RPMI7951 (cell line): ENCODE results near the gene RAB11B. TPM values are rescaled to one million over a fixed set of nuclear protein-coding genes. Genes with fewer than 3 reads are reported as not detected.
A peak's percentile ranks its signal among the peaks of the same experiment; 100 is the strongest.
"Not testable (repeated sequence)": the region's sequence is repeated elsewhere in the genome, so short reads cannot be mapped to it uniquely, and the experiment has no call there.

ENCODE experiments used
- DNase-seq: peaks from one replicate; pipeline ENCODE4 v3.0.0-alpha.2; 2012; ENCODE audit warnings: low read depth
- total RNA-seq: library from RNA; depleted of rRNA; stranded (reverse); fragments of >200 nt; shearing (Covaris generic); gene quantifications from 2 replicates; pipeline ENCODE4 v1.2.3, GENCODE V29; 2014; rRNA removed

Gene RAB11B
- total RNA-seq, 1 experiment from 2014 or later: 16.1 TPM

DNA sequence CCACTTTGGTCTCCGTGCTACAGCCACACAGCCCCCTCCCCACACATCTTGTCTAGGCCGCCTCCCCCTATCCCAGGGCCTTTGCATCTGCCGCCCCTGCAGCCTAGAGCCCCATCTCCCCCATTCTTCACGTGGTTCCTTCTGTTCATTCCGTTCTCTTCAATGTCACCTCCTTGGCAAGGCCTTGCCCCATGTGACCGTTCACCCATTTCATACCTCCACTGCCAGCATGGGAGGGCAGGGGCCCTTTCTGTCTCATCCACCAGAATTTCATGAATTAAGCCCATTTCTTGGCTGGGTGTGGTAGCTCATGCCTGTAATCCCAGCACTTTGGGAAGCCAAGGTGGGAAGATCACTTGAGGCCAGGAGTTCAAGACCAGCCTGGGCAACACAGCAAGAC lies 38.9 kb downstream of the RAB11B start:
- DNase-seq: no peak

DNA sequence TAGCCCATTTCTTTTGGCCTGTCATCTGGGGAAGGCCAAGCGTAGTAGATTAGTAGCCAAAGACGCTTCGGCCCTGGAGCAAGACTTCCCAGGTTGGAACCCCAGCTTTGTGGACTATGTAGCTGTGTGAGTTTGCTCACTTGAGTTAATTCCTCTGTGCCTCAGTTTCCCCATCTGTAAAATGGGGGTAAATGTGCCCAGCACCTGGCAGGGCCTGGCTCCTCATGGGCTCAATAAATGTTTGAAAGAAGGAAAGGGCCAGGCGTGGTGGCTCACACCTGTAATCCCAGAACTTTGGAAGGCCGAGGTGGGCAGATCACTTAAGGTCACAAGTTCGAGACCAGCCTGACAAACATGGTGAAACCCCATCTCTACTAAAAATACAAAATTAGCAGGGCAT lies 39.7 kb downstream of the RAB11B start:
- DNase-seq: no peak

DNA sequence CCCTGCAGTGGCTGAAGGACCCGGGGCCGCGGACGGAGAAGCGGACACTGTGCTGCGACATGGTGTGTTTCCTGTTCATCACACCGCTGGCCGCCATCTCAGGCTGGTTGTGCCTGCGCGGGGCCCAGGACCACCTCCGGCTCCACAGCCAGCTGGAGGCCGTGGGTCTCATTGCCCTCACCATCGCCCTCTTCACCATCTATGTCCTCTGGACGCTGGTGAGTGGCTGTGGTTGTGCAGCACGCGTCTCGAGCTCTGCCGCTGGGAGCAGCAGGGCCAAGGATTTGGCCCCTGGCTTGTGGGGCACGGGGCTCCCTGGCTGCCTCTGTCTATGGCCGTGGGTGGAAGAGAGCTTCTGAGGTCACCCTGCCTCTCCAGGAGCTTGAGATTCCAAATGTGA lies 40.5 kb downstream of the RAB11B start:
- no peak for DNase-seq

DNA sequence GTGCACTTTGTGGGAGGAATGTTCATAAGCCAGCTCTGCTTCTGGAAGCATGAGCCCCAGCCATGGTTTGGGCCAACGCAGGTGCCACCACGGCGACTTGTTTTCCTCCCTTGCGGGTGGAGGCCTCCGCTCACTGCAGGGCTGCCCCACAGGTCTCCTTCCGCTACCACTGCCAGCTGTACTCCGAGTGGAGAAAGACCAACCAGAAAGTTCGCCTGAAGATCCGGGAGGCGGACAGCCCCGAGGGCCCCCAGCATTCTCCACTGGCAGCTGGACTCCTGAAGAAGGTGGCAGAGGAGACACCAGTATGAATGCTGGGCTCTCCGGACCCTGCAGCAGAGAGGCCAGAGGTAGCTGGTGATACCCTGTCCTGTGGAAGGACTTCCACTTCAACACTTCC lies 48.1 kb downstream of the RAB11B start:
- DNase-seq: no peak

DNA sequence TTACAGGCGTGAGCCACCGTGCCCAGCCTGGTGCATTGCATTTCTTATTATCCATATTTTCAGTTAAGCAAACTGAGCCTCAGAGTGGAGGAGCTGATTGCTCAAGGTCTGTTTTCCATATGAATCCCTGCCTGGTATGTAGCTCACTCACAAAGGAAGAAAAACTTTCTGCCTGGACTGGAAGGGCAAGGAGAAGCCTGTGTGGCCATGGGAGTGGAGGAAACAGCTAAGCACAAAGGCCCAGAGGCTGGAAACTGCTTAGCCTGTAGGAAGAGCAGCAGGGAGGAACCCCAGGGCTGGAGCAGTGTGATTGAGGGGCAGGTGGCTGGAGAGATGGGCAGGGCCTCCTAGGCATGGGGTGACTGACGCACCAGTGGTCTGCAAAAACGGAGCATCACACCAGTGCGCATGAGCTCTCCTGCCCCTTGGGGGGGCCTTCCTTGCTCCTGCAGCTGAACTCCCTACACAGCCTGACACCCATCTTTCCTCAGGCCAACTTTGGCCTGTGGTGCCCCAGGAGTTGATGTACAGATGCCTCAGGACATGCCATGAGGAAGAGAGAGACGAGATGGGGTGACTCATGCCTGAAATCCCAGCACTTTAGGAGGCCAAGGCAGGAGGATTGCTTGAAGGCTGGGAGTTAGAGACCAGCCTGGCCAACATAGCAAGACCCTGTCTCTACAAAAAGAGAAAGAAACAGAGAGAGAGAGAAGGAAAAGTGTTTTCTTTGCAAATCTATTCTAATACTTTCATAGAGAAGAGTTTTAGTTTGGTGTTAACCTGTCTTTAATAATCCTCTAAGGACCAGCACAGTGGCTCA lies 51.8 kb downstream of the RAB11B start:
- DNase-seq: no peak

DNA sequence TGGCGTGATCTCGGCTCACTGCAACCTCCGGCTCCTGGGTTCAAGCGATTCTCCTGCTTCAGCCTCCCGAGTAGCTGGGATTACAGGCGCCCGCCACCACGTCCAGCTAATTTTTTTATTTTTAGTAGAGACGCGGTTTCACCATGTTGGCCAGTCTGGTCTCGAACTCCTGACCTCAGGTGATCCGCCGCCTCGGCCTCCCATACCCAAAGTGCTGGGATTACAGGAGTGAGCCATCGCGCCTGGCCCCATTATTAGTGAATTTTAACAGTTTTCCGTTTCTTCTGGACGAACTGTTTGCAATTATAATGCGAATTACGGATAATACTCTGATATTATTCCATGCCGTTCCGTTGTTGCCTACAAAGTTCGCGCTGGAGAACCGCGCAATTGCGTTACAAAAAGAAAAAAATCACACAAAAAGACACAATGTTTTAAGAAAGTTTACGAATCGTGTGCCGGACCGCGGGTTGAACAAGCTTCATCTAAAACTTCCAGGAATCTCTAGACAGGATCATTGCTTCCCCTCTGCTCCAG lies 54.0 kb downstream of the RAB11B start:
- DNase-seq: not testable (repeated sequence)

DNA sequence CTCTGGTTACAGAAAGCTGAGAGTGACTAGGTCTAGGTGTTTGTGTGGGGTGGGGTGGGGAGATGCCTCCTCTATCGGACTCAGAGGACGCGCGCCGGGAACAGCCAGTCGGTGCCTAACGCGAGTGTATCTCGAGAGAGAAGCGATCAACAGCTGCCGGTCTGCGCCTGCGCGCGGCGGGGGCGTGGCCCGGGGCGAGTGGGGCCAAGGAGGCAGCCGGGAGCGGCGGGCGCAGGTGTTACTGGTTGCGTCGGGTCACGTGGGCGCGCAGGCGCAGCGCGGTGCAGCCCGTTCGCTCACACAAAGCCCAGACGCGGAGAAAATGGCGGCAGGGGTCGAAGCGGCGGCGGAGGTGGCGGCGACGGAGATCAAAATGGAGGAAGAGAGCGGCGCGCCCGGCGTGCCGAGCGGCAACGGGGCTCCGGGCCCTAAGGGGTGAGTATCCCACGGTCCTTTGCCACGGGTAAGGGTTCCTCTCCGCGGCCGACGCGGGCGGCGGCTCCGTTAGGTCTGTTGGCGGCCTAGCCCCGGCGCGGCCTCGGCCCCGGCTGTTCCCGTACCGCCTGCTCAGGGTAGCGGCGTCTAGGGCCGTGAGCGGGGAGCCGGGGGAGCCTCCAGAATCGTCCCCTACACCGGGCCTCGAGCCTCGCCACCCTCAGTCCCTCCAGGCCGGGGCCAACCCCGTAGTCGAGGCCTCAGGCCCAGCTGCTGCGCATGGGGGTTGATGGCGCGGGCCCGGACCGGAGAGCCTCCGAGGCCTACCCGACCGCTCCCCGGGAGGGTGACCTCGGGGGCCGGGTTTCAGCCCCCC lies 54.7 kb downstream of the RAB11B start, which contains the start of gene HNRNPM:
Gene HNRNPM (plus strand): TSS at position 299 of the 811 bp plus-strand sequence. CDS start 24 bp downstream, at position 323.
- DNase-seq: peak; percentile 97

DNA sequence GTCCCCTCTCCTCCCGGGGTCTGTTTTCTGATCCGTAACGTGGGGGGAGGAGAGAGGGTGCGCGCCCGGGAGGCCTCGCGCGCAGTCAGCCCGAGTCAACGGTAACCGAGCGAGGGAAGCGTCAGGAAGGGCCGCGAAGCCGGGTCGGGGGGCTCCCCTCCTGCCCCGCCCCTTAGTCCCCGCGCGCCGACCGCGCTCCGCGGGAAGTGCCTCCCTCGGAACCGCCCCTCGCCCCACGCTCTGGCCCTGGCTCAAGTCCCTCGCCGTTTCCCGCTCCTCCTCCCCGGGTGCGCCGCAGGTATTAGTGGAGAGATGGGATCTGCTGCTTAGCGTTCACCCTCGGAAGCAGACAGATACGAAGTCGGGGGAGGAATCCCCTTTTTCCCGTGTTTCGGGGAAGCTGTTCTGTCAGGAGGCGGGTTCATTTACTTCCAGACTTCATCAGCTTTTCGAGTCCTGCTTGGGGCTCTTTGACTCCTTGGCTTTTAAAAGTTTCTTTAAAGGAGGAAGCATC lies 55.4 kb downstream of the RAB11B start:
- peak; percentile 38 for DNase-seq

DNA sequence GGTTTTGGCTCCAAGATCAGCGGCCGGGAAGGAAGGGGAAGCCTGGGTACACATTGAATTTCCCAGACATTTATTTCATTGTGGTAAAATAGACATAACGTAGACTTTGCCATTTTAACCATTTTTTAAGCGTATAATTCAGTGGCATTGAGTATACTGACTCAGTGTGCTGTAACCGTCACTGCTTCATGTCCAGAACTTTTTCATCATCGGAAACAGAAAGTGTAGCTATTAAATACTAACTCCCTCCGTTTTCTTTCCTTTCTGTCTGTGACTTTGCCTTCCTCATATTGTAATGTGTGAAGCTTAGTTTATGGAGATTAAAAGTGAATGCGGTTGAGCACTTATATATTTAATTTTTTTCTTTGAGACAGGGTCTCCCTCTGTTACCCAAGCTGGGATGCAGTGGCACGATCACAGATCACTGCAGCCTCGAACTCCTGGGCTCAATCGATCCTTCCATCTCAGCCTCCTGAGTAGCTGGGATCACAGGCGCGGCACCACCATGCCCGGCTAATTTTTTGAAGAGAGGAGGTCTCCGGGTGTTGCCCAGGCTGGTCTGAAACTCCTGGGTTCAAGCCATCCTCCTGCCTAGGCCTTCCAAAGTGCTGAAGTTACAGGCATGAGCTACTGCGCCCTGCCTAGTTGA lies 56.0 kb downstream of the RAB11B start:
- no peak for DNase-seq

DNA sequence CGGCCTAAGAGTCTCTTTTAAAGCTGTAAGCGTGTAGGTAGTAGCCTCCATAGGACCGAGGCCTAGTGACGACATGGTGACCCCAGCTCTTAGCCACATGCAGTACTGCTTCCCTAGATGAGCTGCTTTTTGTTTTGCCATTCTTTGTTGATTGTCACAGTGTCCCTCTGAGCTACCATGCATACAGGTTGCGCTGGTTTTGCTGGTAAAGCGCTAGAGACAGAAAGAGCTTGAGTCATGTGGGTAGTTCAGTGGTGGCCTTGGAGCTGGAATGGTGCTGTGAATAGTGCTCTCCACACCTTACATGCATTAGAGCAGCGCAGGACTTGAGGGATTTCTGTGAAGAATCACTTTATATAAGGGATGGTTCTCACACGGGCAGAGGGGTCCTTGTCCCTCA lies 59.7 kb downstream of the RAB11B start:
- DNase-seq: no peak

DNA sequence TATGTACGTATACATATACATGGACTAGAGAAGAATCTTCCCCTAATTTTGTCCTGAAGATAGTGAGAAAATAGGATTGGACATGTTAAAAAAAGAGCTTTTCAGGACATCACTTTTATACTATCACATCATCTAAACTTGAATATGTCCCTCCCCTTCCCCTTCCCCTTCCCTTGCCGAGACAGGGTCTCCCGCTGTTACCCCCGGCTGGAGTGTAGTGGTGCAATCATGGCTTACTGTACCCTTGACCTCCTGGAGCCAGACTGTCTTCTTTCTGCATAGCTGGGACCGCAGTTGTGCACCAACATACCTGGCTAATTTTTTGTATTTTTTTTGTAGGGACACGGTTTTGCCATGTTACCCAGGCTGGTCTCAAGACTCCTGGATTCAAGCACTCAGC lies 61.2 kb downstream of the RAB11B start:
- no peak for DNase-seq

DNA sequence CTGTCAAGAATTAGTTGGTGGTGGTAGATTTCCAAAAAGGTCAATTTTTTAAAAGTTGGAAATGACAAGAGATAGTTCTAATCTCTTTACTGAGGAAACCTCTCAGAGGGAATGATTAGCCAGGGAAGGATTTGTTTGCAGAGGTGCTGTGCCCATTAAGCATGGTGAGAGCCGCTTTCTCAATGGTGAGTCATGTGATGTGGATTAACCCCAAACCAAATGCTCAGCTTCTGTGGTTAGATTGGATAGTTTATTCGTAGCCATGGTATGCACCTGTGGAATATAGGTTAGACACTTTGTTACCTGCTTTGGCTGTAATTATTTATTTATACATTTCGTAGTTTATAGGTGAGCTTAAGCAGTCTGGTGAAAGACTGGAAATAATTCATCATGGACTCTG lies 61.7 kb downstream of the RAB11B start:
- peak; percentile 45 for DNase-seq

DNA sequence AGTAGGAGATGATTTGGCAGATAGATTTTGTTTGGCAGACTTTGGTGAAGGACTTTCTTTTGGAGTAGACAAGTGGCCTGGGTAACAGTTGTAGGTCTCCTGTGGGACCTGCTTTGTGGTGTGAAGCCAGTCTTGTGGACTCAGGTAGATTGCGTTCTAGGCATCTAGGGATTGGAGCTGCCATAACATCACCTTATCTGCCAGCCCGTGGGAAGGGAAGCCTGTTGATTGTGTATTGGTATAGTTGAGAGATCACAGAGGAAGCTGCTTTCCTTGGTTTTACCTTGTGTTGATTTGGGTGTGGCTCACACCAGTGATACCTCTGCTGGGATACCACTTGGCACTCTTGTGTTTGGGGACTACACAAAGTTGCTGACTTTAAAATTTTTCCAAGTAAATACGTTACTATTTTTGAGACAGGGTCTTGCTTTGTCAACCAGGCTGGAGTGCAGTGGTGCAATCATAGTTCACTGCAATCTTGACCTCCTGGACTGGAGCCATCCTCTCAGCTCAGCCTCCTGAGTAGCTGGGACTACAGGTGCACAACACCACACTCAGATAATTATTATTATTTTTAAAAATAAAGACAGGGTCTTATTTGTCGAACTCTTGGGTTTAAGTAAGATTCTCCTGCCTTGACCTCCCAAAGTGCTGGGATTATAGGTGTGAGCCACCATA lies 62.4 kb downstream of the RAB11B start:
- DNase-seq: no peak

DNA sequence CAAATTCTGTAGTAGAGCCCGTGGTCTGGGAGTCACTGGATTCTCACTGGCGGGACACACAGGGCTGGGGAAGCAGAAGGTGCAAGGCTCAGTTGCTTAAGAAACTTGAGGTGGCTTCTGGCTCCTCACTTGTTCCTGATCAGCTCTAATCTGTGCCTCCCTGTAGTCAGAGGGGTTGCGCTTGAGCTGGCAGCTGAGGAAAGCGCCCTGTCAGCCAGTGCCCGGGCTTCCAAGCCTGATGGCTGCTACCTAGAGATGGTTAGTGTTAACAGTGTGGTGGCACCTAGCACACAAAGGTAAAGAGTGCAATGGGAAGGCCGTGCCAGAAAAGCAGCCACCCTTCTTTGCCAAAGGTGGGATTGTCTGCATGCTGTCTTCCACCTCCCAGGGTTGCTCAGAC lies 63.5 kb downstream of the RAB11B start:
- DNase-seq: no peak

Other genes with a start within 250 kb of the RAB11B start
- gene FBN3, start 240.8 kb upstream of the RAB11B start, total RNA-seq: not detected in 2 replicates
- gene CERS4, start 181.0 kb upstream of the RAB11B start, total RNA-seq: 0.24 TPM in 1 of 2 replicates, not detected in the other
- 49.7 and 71.9 TPM in 2 replicates for gene CD320, start 82.0 kb upstream of the RAB11B start, total RNA-seq
- gene NDUFA7, start 69.0 kb upstream of the RAB11B start, total RNA-seq: 42.1 and 48.3 TPM in 2 replicates
- gene RPS28, start 68.9 kb upstream of the RAB11B start, total RNA-seq: 246 and 255 TPM in 2 replicates
- gene KANK3, start 47.1 kb upstream of the RAB11B start, total RNA-seq: 0.24 TPM in 1 of 2 replicates, not detected in the other
- 9.0 and 10.4 TPM in 2 replicates for gene ANGPTL4, start 26.2 kb upstream of the RAB11B start, total RNA-seq
- gene MARCHF2, start 22.9 kb downstream of the RAB11B start, total RNA-seq: 27.3 and 46.6 TPM in 2 replicates
- 44.6 and 54.3 TPM in 2 replicates for gene HNRNPM, start 54.6 kb downstream of the RAB11B start, total RNA-seq
- gene PRAM1, start 112.3 kb downstream of the RAB11B start, total RNA-seq: not detected in 2 replicates
- gene ZNF414, start 123.8 kb downstream of the RAB11B start, total RNA-seq: 2.1 and 5.9 TPM in 2 replicates
- 0.36 and 0.49 TPM in 2 replicates for gene MYO1F, start 187.1 kb downstream of the RAB11B start, total RNA-seq
- gene ADAMTS10, start 220.4 kb downstream of the RAB11B start, total RNA-seq: not detected in 2 replicates
- gene NFILZ, start 240.3 kb downstream of the RAB11B start, total RNA-seq: not detected in 2 replicates